ENCODE data around the gene CD320.
"Not testable (repeated sequence)": the region's sequence is repeated elsewhere in the genome, so short reads cannot be mapped to it uniquely, and the experiment has no call there.

The CD320 gene

GRCh38 chr19:8329996-8330395 is 21.8 kb upstream of the CD320 start:
- no peak overlapping the region for H3K9ac ChIP-seq (ENCODE audit: low read length)
- H3K4me1 ChIP-seq (ENCODE audit: control insufficient read depth, insufficient read depth, low read length): no peaks in the 10 kb centered on the region
- H3K4me3 ChIP-seq (ENCODE audit: low read length): no peak overlapping the region
- DNase-seq (ENCODE audit: low read depth): no peak
- H3K27me3 ChIP-seq (replicated peaks; ENCODE audit: control insufficient read depth, insufficient read depth, low read length): peaks cover 17% of the 10 kb centered on the region
- no peaks in the 10 kb centered on the region for H3K36me3 ChIP-seq (ENCODE audit: control insufficient read depth, insufficient read depth, low read length, severe bottlenecking)
- peaks cover 5% of the 10 kb centered on the region for H3K9me3 ChIP-seq (ENCODE audit: control insufficient read depth, low read length)

- DNase-seq (ENCODE audit: low read depth): no peak
- Histone ChIP-seq H3K4me1 (ENCODE audit: control insufficient read depth, insufficient read depth, low read length) (peaks cover 16% of the 10 kb centered on the region), H3K4me3 (ENCODE audit: low read length) (no peak overlapping the region), H3K9me3 (ENCODE audit: control insufficient read depth, low read length) (peaks cover 5% of the 10 kb centered on the region), H3K9ac (ENCODE audit: low read length) (no peak overlapping the region), H3K36me3 (ENCODE audit: control insufficient read depth, insufficient read depth, low read length, severe bottlenecking) (peaks cover 16% of the 10 kb centered on the region), H3K27me3 (replicated peaks; ENCODE audit: control insufficient read depth, insufficient read depth, low read length) (no peaks in the 10 kb centered on the region)
These were observed 17.3 kb upstream of the CD320 start for GRCh38 chr19:8325454-8325853.

- Histone ChIP-seq H3K4me3 (ENCODE audit: low read length) (no peak overlapping the region), H3K36me3 (ENCODE audit: control insufficient read depth, insufficient read depth, low read length, severe bottlenecking) (peaks cover 16% of the 10 kb centered on the region)
- DNase-seq (ENCODE audit: low read depth): no peak
These were observed 16.3 kb upstream of the CD320 start for GRCh38 chr19:8324186-8325050.

GRCh38 chr19:8323781-8324185 is 15.6 kb upstream of the CD320 start:
- Histone ChIP-seq H3K36me3 (ENCODE audit: control insufficient read depth, insufficient read depth, low read length, severe bottlenecking) (peaks cover 16% of the 10 kb centered on the region), H3K9me3 (ENCODE audit: control insufficient read depth, low read length) (peaks cover 5% of the 10 kb centered on the region), H3K9ac (ENCODE audit: low read length) (no peak overlapping the region), H3K27me3 (replicated peaks; ENCODE audit: control insufficient read depth, insufficient read depth, low read length) (no peaks in the 10 kb centered on the region), H3K4me3 (ENCODE audit: low read length) (no peak overlapping the region), H3K4me1 (ENCODE audit: control insufficient read depth, insufficient read depth, low read length) (peaks cover 26% of the 10 kb centered on the region)
- no peak for DNase-seq (ENCODE audit: low read depth)

More at GRCh38 chr19:8324186-8325050, 16.3 kb upstream of the CD320 start:
- Histone ChIP-seq H3K4me1 (ENCODE audit: control insufficient read depth, insufficient read depth, low read length) (peaks cover 26% of the 10 kb centered on the region), H3K9me3 (ENCODE audit: control insufficient read depth, low read length) (peaks cover 5% of the 10 kb centered on the region), H3K27me3 (replicated peaks; ENCODE audit: control insufficient read depth, insufficient read depth, low read length) (no peaks in the 10 kb centered on the region), H3K9ac (ENCODE audit: low read length) (no peak overlapping the region)

- Histone ChIP-seq H3K9me3 (ENCODE audit: control insufficient read depth, low read length) (peaks cover 5% of the 10 kb centered on the region), H3K4me1 (ENCODE audit: control insufficient read depth, insufficient read depth, low read length) (peaks cover 26% of the 10 kb centered on the region), H3K4me3 (ENCODE audit: low read length) (peak overlapping the region; percentile 100), H3K36me3 (ENCODE audit: control insufficient read depth, insufficient read depth, low read length, severe bottlenecking) (peaks cover 18% of the 10 kb centered on the region), H3K9ac (ENCODE audit: low read length) (peak overlapping the region; percentile 100), H3K27me3 (replicated peaks; ENCODE audit: control insufficient read depth, insufficient read depth, low read length) (no peaks in the 10 kb centered on the region)
- no peak for DNase-seq (ENCODE audit: low read depth)
These were observed 14.5 kb upstream of the CD320 start for GRCh38 chr19:8322638-8322997.

- Histone ChIP-seq H3K4me1 (ENCODE audit: control insufficient read depth, insufficient read depth, low read length) (peaks cover 26% of the 10 kb centered on the region), H3K27me3 (replicated peaks; ENCODE audit: control insufficient read depth, insufficient read depth, low read length) (no peaks in the 10 kb centered on the region), H3K9me3 (ENCODE audit: control insufficient read depth, low read length) (peaks cover 5% of the 10 kb centered on the region), H3K9ac (ENCODE audit: low read length) (peak overlapping the region; percentile 100), H3K4me3 (ENCODE audit: low read length) (peak overlapping the region; percentile 100), H3K36me3 (ENCODE audit: control insufficient read depth, insufficient read depth, low read length, severe bottlenecking) (peaks cover 19% of the 10 kb centered on the region)
- DNase-seq (ENCODE audit: low read depth): peak; percentile 32
These were observed 14.0 kb upstream of the CD320 start for GRCh38 chr19:8321986-8322637.

GRCh38 chr19:8321067-8321985 is 13.2 kb upstream of the CD320 start, which contains the start of the genes NDUFA7 and RPS28:
TSS of gene NDUFA7 (minus strand) at chr19:8321375. CDS start at chr19:8321358, 17 bp downstream.
TSS of gene RPS28 (plus strand) at chr19:8321496. CDS start at chr19:8321531, 35 bp downstream.
- Histone ChIP-seq H3K4me3 (ENCODE audit: low read length) (peak within 1 kb of the TSS; percentile 100), H3K9me3 (ENCODE audit: control insufficient read depth, low read length) (no peaks in the 10 kb centered on the region), H3K9ac (ENCODE audit: low read length) (peak within 1 kb of the TSS; percentile 100), H3K4me1 (ENCODE audit: control insufficient read depth, insufficient read depth, low read length) (peaks cover 26% of the 10 kb centered on the region), H3K27me3 (replicated peaks; ENCODE audit: control insufficient read depth, insufficient read depth, low read length) (no peaks in the 10 kb centered on the region), H3K36me3 (ENCODE audit: control insufficient read depth, insufficient read depth, low read length, severe bottlenecking) (peaks cover 22% of the 10 kb centered on the region)
- peak; percentile 99 for DNase-seq (ENCODE audit: low read depth)

- DNase-seq (ENCODE audit: low read depth): no peak
- H3K36me3 ChIP-seq (ENCODE audit: control insufficient read depth, insufficient read depth, low read length, severe bottlenecking): peaks cover 27% of the 10 kb centered on the region
- peaks cover 26% of the 10 kb centered on the region for H3K4me1 ChIP-seq (ENCODE audit: control insufficient read depth, insufficient read depth, low read length)
These were observed 12.5 kb upstream of the CD320 start for GRCh38 chr19:8320564-8321066.

GRCh38 chr19:8319807-8320520 is 11.8 kb upstream of the CD320 start:
- H3K36me3 ChIP-seq (ENCODE audit: control insufficient read depth, insufficient read depth, low read length, severe bottlenecking): peaks cover 34% of the 10 kb centered on the region
- no peaks in the 10 kb centered on the region for H3K9me3 ChIP-seq (ENCODE audit: control insufficient read depth, low read length)
- H3K27me3 ChIP-seq (replicated peaks; ENCODE audit: control insufficient read depth, insufficient read depth, low read length): no peaks in the 10 kb centered on the region
- no peak for DNase-seq (ENCODE audit: low read depth)
- peaks cover 26% of the 10 kb centered on the region for H3K4me1 ChIP-seq (ENCODE audit: control insufficient read depth, insufficient read depth, low read length)
- H3K4me3 ChIP-seq (ENCODE audit: low read length): peak overlapping the region; percentile 100
- peak overlapping the region; percentile 100 for H3K9ac ChIP-seq (ENCODE audit: low read length)

More at GRCh38 chr19:8320564-8321066, 12.5 kb upstream of the CD320 start:
- peak overlapping the region; percentile 100 for H3K9ac ChIP-seq (ENCODE audit: low read length)
- H3K4me3 ChIP-seq (ENCODE audit: low read length): peak overlapping the region; percentile 100
- no peaks in the 10 kb centered on the region for H3K9me3 ChIP-seq (ENCODE audit: control insufficient read depth, low read length)
- H3K27me3 ChIP-seq (replicated peaks; ENCODE audit: control insufficient read depth, insufficient read depth, low read length): no peaks in the 10 kb centered on the region

GRCh38 chr19:8318835-8319234 is 10.7 kb upstream of the CD320 start:
- H3K9me3 ChIP-seq (ENCODE audit: control insufficient read depth, low read length); H3K27me3 ChIP-seq (replicated peaks; ENCODE audit: control insufficient read depth, insufficient read depth, low read length); H3K9ac ChIP-seq (ENCODE audit: low read length); H3K4me3 ChIP-seq (ENCODE audit: low read length): not testable (repeated sequence)
- H3K4me1 ChIP-seq (ENCODE audit: control insufficient read depth, insufficient read depth, low read length): peaks cover 26% of the 10 kb centered on the region
- peak; percentile 46 for DNase-seq (ENCODE audit: low read depth)
- peaks cover 39% of the 10 kb centered on the region for H3K36me3 ChIP-seq (ENCODE audit: control insufficient read depth, insufficient read depth, low read length, severe bottlenecking)
